ENCODE measurements around the gene PTPRK.

DNA sequence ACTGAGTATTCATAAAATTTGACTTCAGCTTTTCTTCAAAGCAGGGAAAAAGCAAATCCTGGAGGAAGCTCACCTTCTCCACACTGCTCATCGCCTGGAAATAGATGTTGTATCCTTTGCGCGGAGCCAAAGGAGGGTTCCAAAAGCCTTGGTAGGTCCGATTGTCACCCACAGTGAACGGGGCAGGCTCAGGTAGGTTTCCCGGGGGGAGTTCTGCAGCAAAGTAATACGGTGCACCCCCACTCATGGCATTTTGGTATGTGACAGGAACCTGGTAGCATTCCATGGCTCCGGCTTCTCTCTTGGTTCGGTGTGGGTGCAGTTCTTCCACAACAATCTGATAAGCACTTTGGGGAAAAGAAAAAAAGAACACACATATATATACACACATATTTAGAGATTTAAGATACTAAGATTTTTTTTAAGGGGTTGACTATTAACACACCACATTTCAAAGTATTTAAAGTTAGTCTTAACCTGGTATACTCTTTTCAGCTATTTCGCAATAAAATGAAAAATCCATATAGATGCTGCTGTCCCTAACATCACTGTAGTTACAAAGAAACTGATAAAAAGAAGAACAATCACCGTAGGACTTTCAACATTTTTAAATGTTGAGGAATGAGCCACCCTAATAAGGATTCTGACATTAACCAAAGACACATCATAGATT lies 452.8 kb downstream of the PTPRK start:
- no peak for TF ChIP-seq EZH2 (conservative IDR thresholded peaks at IDR 0.05; ENCODE audit: low read depth, low read length)
- TF ChIP-seq RFXAP (CRISPR knock-in tag; IDR thresholded peaks at IDR 0.05; ENCODE audit: borderline replicate concordance) = no peak
- TF ChIP-seq POLR2AphosphoS5 (IDR thresholded peaks at IDR 0.05; ENCODE audit: low read depth, low read length) = no peak
- no peak for TF ChIP-seq ZNF589 (CRISPR knock-in tag; conservative IDR thresholded peaks at IDR 0.05)
- TF ChIP-seq, protein P1, sequence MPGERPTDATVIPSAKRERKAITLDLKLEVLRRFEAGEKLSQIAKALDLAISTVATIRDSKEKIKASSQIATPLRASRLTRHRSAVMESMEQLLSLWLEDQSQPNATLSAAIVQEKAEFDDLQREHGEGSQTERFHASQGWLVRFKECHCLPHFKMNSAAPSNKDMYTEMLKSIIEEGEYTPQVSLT (CRISPR knock-in tag; IDR thresholded peaks at IDR 0.05; ENCODE audit: borderline replicate concordance, low read depth) = no peak
- TF ChIP-seq, protein P2, sequence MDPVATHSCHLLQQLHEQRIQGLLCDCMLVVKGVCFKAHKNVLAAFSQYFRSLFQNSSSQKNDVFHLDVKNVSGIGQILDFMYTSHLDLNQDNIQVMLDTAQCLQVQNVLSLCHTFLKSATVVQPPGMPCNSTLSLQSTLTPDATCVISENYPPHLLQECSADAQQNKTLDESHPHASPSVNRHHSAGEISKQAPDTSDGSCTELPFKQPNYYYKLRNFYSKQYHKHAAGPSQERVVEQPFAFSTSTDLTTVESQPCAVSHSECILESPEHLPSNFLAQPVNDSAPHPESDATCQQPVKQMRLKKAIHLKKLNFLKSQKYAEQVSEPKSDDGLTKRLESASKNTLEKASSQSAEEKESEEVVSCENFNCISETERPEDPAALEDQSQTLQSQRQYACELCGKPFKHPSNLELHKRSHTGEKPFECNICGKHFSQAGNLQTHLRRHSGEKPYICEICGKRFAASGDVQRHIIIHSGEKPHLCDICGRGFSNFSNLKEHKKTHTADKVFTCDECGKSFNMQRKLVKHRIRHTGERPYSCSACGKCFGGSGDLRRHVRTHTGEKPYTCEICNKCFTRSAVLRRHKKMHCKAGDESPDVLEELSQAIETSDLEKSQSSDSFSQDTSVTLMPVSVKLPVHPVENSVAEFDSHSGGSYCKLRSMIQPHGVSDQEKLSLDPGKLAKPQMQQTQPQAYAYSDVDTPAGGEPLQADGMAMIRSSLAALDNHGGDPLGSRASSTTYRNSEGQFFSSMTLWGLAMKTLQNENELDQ (CRISPR knock-in tag; IDR thresholded peaks at IDR 0.05; ENCODE audit: borderline replicate concordance) = no peak
- no peak for TF ChIP-seq ZFP41 (CRISPR knock-in tag; IDR thresholded peaks at IDR 0.05; ENCODE audit: borderline replicate concordance)
- TF ChIP-seq FIP1L1 (IDR thresholded peaks at IDR 0.05; ENCODE audit: borderline replicate concordance, insufficient read depth, low read depth, low read length) = no peak

Data from HepG2 (cell line).